Body of pancreas (tissue), 4 donors: ENCODE measurements around the gene NUBP1.

ENCODE experiments used
- POLR2A ChIP-seq, 3 donors: fragments of 450-650 bp; IDR thresholded peaks; one replicate each; pipeline ENCODE4 v1.6.1; 2016; ENCODE audit warnings: antibody characterized with exemption in 3 of 3, mild to moderate bottlenecking in 2 of 3
- TF ChIP-seq, protein P1 (sequence below), 7 experiments: fragments of 450-650 bp in 4 of 7; fragments of 200-600 bp in 3 of 7; sonication (generic) in 3 of 7; IDR thresholded peaks; one replicate each; pipeline ENCODE4 v1.5.1; 2016 to 2019; ENCODE audit warnings: antibody characterized with exemption in 7 of 7

GRCh38 chr16:10770907-10771306 lies 27.3 kb downstream of the NUBP1 start:
- TF ChIP-seq, protein P1, sequence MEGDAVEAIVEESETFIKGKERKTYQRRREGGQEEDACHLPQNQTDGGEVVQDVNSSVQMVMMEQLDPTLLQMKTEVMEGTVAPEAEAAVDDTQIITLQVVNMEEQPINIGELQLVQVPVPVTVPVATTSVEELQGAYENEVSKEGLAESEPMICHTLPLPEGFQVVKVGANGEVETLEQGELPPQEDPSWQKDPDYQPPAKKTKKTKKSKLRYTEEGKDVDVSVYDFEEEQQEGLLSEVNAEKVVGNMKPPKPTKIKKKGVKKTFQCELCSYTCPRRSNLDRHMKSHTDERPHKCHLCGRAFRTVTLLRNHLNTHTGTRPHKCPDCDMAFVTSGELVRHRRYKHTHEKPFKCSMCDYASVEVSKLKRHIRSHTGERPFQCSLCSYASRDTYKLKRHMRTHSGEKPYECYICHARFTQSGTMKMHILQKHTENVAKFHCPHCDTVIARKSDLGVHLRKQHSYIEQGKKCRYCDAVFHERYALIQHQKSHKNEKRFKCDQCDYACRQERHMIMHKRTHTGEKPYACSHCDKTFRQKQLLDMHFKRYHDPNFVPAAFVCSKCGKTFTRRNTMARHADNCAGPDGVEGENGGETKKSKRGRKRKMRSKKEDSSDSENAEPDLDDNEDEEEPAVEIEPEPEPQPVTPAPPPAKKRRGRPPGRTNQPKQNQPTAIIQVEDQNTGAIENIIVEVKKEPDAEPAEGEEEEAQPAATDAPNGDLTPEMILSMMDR (IDR thresholded peaks at IDR 0.05), result no peak
- no peak for TF ChIP-seq POLR2A (IDR thresholded peaks at IDR 0.05)
